HepG2 (cell line): Measurements from ENCODE around the gene ABCC3. TPM values are rescaled to one million over a fixed set of nuclear protein-coding genes. Genes with fewer than 3 reads are reported as not detected.
A peak's percentile ranks its signal among the peaks of the same experiment; 100 is the strongest.

Experiments
- EEA1 ChIP-seq: sonication (generic); formaldehyde crosslinking; IDR thresholded peaks from 2 replicates; pipeline ENCODE4 v1.5.1; 2020; ENCODE audit warnings: mild to moderate bottlenecking, missing genetic modification reagents, borderline replicate concordance
- ETV5 ChIP-seq: IDR thresholded peaks from 2 replicates; pipeline ENCODE4 v1.6.1; 2018; ENCODE audit warnings: missing biosample characterization, missing genetic modification reagents, inconsistent platforms, borderline replicate concordance
- HNRNPK ChIP-seq: fragments of 200-400 bp; formaldehyde crosslinking; IDR thresholded peaks from 2 replicates; pipeline ENCODE4 v1.6.1; 2018; ENCODE audit warnings: low read length, low read depth, moderate library complexity, mild to moderate bottlenecking; ENCODE audit not compliant: poor library complexity, severe bottlenecking
- KDM1A ChIP-seq: IDR thresholded peaks from 2 replicates; pipeline ENCODE4 v1.6.1; 2016; ENCODE audit warnings: missing compliant biosample characterization
- MLLT10 ChIP-seq: sonication (generic); formaldehyde crosslinking; IDR thresholded peaks from 2 replicates; pipeline ENCODE4 v1.4.0; 2020; ENCODE audit warnings: missing genetic modification reagents
- MXD1 ChIP-seq: sonication (generic); formaldehyde crosslinking; IDR thresholded peaks from 2 replicates; pipeline ENCODE4 v1.4.0; 2020; ENCODE audit warnings: mild to moderate bottlenecking, missing genetic modification reagents
- MXI1 ChIP-seq: IDR thresholded peaks from 3 replicates; pipeline ENCODE4 v1.6.1; 2012; ENCODE audit warnings: low read depth, low read length, inconsistent platforms, borderline replicate concordance
- NFE2 ChIP-seq: sonication (generic); formaldehyde crosslinking; IDR thresholded peaks from 2 replicates; pipeline ENCODE4 v1.4.0; 2020; ENCODE audit warnings: missing genetic modification reagents
- SOX5 ChIP-seq: IDR thresholded peaks from 2 replicates; pipeline ENCODE4 v1.6.1; 2016; ENCODE audit warnings: borderline replicate concordance
- SP140L ChIP-seq: sonication (generic); formaldehyde crosslinking; IDR thresholded peaks from 2 replicates; pipeline ENCODE4 v1.4.0; 2020; ENCODE audit warnings: missing genetic modification reagents, borderline replicate concordance
- ZBTB37 ChIP-seq: sonication (generic); formaldehyde crosslinking; IDR thresholded peaks from 2 replicates; pipeline ENCODE4 v1.4.0; 2020; ENCODE audit warnings: mild to moderate bottlenecking, missing genetic modification reagents
- ZNF282 ChIP-seq: fragments of 450-650 bp; IDR thresholded peaks from 2 replicates; pipeline ENCODE4 v1.6.1; 2018; ENCODE audit not compliant: partially characterized antibody
- ZNF44 ChIP-seq: sonication (generic); formaldehyde crosslinking; IDR thresholded peaks from 2 replicates; pipeline ENCODE4 v1.5.1; 2020; ENCODE audit warnings: mild to moderate bottlenecking, missing genetic modification reagents
- ZNF556 ChIP-seq: sonication (generic); formaldehyde crosslinking; IDR thresholded peaks from 2 replicates; pipeline ENCODE4 v1.4.0; 2020; ENCODE audit warnings: mild to moderate bottlenecking, missing genetic modification reagents, borderline replicate concordance
- ZNF569 ChIP-seq: sonication (generic); formaldehyde crosslinking; IDR thresholded peaks from 2 replicates; pipeline ENCODE4 v1.5.0; 2020; ENCODE audit warnings: mild to moderate bottlenecking, missing genetic modification reagents, moderate library complexity, borderline replicate concordance
- polyA plus RNA-seq, 8 experiments: library from polyadenylated mRNA; depleted of rRNA in 3 of 8; stranded (reverse) in 7 of 8; unstranded in 1 of 8; fragments of >200 nt; fragmentation: Illumina TruSeq in 4 of 8; extraction: Trizol in 4 of 8; gene quantifications; 2 replicates each; pipeline versions ENCODE4 v1.2.1 to v1.2.3, GENCODE V29; 2011 to 2016; ENCODE audit warnings: low read depth in 4 of 8, missing spikeins in 1 of 8, mixed read lengths in 1 of 8; ENCODE audit not compliant: insufficient read depth in 1 of 8
- total RNA-seq, 5 experiments: library from RNA; depleted of rRNA; stranded (reverse); fragments of >200 nt; fragmentation: Illumina TruSeq; extraction: Trizol; gene quantifications; 2 replicates each; pipeline ENCODE4 v1.2.3, GENCODE V29; 2016; ENCODE audit warnings: low read depth in 1 of 5
- TF ChIP-seq, protein P1 (sequence below): sonication (generic); formaldehyde crosslinking; IDR thresholded peaks from 2 replicates; pipeline ENCODE4 v1.5.1; 2020; ENCODE audit warnings: mild to moderate bottlenecking, moderate library complexity, missing genetic modification reagents
- TF ChIP-seq, protein P2 (sequence below): sonication (generic); formaldehyde crosslinking; IDR thresholded peaks from 2 replicates; pipeline ENCODE4 v1.9.0; 2021; ENCODE audit warnings: missing genetic modification reagents, borderline replicate concordance
- TF ChIP-seq, protein P3 (sequence below): sonication (generic); formaldehyde crosslinking; IDR thresholded peaks from 2 replicates; pipeline ENCODE4 v1.4.0; 2020; ENCODE audit warnings: mild to moderate bottlenecking, low read depth, missing genetic modification reagents
- TF ChIP-seq, protein P4 (sequence below): sonication (generic); formaldehyde crosslinking; IDR thresholded peaks from 2 replicates; pipeline ENCODE4 v1.9.0; 2021; ENCODE audit warnings: missing genetic modification reagents, mild to moderate bottlenecking, borderline replicate concordance

Gene ABCC3
- total and polyA plus RNA-seq, 2 of the 13 experiments (the other 11 are each of a cell fraction or from before 2014, with no cell fraction given) = 25.2 to 50.7 TPM

DNA sequence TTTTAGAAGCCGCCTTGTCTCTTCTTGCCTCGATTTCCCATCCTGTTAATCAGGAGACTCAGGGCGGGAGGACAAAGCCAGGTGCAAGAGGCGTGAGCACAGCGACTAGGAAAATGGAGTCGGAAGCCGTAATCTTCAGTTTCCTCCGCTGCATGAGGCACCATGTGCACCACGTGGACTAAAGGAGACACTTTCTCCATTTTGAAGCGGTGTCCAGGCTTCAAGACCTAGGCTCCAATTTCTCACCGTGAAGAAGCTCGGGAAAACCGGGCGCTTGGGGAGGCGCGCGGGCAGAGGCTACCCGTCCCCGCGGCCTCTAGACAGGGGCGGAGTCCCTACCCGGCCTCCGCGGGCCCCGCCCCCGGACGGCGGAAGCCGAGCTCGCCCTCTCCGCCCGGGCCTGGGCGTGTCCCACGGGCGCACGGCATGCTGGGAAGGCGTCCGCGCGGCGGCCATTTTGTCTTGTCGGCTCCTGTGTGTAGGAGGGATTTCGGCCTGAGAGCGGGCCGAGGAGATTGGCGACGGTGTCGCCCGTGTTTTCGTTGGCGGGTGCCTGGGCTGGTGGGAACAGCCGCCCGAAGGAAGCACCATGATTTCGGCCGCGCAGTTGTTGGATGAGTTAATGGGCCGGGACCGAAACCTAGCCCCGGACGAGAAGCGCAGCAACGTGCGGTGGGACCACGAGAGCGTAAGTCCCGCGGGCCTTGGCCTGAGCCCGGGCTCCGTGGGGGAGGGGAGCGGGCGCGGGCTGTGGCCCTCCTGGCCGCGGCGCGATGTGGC is 84.7 kb downstream of the ABCC3 start, which contains the start of gene LUC7L3 (continued):
- TF ChIP-seq MLLT10 (CRISPR knock-in tag) (no peak), ZNF44 (CRISPR knock-in tag) (peak; percentile 92), MXI1 (peak; percentile 81; the same call in 1 of the 3 replicates), ZBTB37 (no peak; the same call in 1 of the 2 replicates), SP140L (peak; percentile 83; the same call in 1 of the 2 replicates), HNRNPK (peak; percentile 77), ZNF569 (CRISPR knock-in tag) (peak; percentile 82; the same call in 1 of the 2 replicates), ZNF556 (CRISPR knock-in tag) (peak; percentile 94), EEA1 (CRISPR knock-in tag) (peak; percentile 75; the same call in 1 of the 2 replicates), SOX5 (CRISPR knock-in tag) (peak; percentile 52; the same call in 1 of the 2 replicates), ZNF282 (no peak), KDM1A (no peak), ETV5 (CRISPR knock-in tag) (peak; percentile 88), MXD1 (CRISPR knock-in tag) (peak; percentile 92), NFE2 (no peak)
- TF ChIP-seq, protein P1, sequence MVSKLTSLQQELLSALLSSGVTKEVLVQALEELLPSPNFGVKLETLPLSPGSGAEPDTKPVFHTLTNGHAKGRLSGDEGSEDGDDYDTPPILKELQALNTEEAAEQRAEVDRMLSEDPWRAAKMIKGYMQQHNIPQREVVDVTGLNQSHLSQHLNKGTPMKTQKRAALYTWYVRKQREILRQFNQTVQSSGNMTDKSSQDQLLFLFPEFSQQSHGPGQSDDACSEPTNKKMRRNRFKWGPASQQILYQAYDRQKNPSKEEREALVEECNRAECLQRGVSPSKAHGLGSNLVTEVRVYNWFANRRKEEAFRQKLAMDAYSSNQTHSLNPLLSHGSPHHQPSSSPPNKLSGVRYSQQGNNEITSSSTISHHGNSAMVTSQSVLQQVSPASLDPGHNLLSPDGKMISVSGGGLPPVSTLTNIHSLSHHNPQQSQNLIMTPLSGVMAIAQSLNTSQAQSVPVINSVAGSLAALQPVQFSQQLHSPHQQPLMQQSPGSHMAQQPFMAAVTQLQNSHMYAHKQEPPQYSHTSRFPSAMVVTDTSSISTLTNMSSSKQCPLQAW (CRISPR knock-in tag) = peak; percentile 70
- TF ChIP-seq, protein P2, sequence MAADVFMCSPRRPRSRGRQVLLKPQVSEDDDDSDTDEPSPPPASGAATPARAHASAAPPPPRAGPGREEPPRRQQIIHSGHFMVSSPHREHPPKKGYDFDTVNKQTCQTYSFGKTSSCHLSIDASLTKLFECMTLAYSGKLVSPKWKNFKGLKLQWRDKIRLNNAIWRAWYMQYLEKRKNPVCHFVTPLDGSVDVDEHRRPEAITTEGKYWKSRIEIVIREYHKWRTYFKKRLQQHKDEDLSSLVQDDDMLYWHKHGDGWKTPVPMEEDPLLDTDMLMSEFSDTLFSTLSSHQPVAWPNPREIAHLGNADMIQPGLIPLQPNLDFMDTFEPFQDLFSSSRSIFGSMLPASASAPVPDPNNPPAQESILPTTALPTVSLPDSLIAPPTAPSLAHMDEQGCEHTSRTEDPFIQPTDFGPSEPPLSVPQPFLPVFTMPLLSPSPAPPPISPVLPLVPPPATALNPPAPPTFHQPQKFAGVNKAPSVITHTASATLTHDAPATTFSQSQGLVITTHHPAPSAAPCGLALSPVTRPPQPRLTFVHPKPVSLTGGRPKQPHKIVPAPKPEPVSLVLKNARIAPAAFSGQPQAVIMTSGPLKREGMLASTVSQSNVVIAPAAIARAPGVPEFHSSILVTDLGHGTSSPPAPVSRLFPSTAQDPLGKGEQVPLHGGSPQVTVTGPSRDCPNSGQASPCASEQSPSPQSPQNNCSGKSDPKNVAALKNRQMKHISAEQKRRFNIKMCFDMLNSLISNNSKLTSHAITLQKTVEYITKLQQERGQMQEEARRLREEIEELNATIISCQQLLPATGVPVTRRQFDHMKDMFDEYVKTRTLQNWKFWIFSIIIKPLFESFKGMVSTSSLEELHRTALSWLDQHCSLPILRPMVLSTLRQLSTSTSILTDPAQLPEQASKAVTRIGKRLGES (CRISPR knock-in tag) = no peak
- TF ChIP-seq, protein P3, sequence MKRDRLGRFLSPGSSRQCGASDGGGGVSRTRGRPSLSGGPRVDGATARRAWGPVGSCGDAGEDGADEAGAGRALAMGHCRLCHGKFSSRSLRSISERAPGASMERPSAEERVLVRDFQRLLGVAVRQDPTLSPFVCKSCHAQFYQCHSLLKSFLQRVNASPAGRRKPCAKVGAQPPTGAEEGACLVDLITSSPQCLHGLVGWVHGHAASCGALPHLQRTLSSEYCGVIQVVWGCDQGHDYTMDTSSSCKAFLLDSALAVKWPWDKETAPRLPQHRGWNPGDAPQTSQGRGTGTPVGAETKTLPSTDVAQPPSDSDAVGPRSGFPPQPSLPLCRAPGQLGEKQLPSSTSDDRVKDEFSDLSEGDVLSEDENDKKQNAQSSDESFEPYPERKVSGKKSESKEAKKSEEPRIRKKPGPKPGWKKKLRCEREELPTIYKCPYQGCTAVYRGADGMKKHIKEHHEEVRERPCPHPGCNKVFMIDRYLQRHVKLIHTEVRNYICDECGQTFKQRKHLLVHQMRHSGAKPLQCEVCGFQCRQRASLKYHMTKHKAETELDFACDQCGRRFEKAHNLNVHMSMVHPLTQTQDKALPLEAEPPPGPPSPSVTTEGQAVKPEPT (CRISPR knock-in tag) = 0 out of 2 replicates have a peak, but pooled peaks have one; percentile 54
- TF ChIP-seq, protein P4, sequence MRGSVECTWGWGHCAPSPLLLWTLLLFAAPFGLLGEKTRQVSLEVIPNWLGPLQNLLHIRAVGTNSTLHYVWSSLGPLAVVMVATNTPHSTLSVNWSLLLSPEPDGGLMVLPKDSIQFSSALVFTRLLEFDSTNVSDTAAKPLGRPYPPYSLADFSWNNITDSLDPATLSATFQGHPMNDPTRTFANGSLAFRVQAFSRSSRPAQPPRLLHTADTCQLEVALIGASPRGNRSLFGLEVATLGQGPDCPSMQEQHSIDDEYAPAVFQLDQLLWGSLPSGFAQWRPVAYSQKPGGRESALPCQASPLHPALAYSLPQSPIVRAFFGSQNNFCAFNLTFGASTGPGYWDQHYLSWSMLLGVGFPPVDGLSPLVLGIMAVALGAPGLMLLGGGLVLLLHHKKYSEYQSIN = no peak
